ENCODE results near the gene TRIM17. TPM values are rescaled to one million over a fixed set of nuclear protein-coding genes. Genes with fewer than 3 reads are reported as not detected.

Gene TRIM17
- total and polyA plus RNA-seq, 2 of the 13 experiments (the other 11 are each of a cell fraction or from before 2014, with no cell fraction given) = 0.32 to 0.64 TPM

DNA sequence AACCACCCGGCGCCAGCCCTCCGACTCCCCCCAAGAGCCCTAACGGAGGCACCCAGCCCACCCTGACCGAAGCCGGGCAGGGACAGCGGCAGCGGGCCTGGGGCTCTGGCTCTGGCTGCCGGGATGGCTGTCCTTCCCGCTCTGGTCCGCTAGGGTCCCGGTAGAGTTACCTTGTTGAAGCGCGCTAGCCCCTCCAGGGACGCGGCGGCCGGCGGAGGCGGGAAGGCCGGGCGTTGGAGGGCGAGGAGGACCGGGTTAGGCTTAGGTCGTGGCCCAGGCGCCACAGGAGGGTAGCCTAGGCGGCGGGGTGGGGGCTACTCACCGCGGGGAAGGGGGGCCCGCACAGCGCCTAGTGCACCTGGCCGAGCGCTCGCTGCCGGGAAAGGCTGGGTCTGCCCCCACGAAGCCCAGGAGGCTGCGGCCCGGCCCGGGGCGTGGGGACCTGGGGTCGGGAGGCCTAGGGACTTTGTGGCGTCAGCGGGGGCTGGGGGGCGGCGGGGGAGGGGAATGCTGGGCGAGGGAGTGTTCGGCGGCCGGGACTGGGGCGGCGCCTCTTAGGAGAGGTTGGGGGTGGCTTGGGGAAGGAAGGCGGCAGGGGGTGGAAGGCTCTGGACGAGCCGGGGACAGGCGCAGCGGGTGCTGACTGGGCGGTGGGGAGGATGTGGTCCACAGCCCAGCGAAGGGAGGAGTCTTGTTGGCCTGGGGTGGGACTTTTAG, at the start of gene TRIM17 (continued):
- TF ChIP-seq HDAC1 (CRISPR knock-in tag; IDR thresholded peaks at IDR 0.05) (0 out of 2 replicates have a peak, but pooled peaks have one; percentile 20), SNRNP70 (IDR thresholded peaks at IDR 0.05; ENCODE audit: low read depth, low read length) (no peak), ZNF44 (CRISPR knock-in tag; IDR thresholded peaks at IDR 0.05) (no peak), ZFP36L1 (CRISPR knock-in tag; IDR thresholded peaks at IDR 0.05) (no peak), ONECUT2 (CRISPR knock-in tag; IDR thresholded peaks at IDR 0.05) (no peak), ZNF180 (CRISPR knock-in tag; IDR thresholded peaks at IDR 0.05; ENCODE audit: borderline replicate concordance, low read depth) (no peak), ISX (CRISPR knock-in tag; conservative IDR thresholded peaks at IDR 0.05) (no peak), ZSCAN12 (CRISPR knock-in tag; IDR thresholded peaks at IDR 0.05) (no peak), ZNF563 (CRISPR knock-in tag; IDR thresholded peaks at IDR 0.05) (no peak), KDM3A (CRISPR knock-in tag; IDR thresholded peaks at IDR 0.05; ENCODE audit: low read depth) (no peak), RFX5 (IDR thresholded peaks at IDR 0.05; ENCODE audit: low read depth, low read length) (no peak), ZNF713 (CRISPR knock-in tag; IDR thresholded peaks at IDR 0.05) (no peak), ZNF234 (CRISPR knock-in tag; conservative IDR thresholded peaks at IDR 0.05) (no peak), ZNF614 (CRISPR knock-in tag; IDR thresholded peaks at IDR 0.05; ENCODE audit: borderline replicate concordance) (no peak)
- TF ChIP-seq, protein P1, sequence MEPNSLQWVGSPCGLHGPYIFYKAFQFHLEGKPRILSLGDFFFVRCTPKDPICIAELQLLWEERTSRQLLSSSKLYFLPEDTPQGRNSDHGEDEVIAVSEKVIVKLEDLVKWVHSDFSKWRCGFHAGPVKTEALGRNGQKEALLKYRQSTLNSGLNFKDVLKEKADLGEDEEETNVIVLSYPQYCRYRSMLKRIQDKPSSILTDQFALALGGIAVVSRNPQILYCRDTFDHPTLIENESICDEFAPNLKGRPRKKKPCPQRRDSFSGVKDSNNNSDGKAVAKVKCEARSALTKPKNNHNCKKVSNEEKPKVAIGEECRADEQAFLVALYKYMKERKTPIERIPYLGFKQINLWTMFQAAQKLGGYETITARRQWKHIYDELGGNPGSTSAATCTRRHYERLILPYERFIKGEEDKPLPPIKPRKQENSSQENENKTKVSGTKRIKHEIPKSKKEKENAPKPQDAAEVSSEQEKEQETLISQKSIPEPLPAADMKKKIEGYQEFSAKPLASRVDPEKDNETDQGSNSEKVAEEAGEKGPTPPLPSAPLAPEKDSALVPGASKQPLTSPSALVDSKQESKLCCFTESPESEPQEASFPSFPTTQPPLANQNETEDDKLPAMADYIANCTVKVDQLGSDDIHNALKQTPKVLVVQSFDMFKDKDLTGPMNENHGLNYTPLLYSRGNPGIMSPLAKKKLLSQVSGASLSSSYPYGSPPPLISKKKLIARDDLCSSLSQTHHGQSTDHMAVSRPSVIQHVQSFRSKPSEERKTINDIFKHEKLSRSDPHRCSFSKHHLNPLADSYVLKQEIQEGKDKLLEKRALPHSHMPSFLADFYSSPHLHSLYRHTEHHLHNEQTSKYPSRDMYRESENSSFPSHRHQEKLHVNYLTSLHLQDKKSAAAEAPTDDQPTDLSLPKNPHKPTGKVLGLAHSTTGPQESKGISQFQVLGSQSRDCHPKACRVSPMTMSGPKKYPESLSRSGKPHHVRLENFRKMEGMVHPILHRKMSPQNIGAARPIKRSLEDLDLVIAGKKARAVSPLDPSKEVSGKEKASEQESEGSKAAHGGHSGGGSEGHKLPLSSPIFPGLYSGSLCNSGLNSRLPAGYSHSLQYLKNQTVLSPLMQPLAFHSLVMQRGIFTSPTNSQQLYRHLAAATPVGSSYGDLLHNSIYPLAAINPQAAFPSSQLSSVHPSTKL (CRISPR knock-in tag; IDR thresholded peaks at IDR 0.05) = no peak
- TF ChIP-seq, protein P2, sequence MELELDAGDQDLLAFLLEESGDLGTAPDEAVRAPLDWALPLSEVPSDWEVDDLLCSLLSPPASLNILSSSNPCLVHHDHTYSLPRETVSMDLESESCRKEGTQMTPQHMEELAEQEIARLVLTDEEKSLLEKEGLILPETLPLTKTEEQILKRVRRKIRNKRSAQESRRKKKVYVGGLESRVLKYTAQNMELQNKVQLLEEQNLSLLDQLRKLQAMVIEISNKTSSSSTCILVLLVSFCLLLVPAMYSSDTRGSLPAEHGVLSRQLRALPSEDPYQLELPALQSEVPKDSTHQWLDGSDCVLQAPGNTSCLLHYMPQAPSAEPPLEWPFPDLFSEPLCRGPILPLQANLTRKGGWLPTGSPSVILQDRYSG (CRISPR knock-in tag; IDR thresholded peaks at IDR 0.05) = no peak
- TF ChIP-seq, protein P3, sequence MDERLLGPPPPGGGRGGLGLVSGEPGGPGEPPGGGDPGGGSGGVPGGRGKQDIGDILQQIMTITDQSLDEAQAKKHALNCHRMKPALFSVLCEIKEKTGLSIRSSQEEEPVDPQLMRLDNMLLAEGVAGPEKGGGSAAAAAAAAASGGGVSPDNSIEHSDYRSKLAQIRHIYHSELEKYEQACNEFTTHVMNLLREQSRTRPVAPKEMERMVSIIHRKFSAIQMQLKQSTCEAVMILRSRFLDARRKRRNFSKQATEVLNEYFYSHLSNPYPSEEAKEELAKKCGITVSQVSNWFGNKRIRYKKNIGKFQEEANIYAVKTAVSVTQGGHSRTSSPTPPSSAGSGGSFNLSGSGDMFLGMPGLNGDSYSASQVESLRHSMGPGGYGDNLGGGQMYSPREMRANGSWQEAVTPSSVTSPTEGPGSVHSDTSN (CRISPR knock-in tag; IDR thresholded peaks at IDR 0.05) = no peak
- TF ChIP-seq, protein P4, sequence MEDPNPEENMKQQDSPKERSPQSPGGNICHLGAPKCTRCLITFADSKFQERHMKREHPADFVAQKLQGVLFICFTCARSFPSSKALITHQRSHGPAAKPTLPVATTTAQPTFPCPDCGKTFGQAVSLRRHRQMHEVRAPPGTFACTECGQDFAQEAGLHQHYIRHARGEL (CRISPR knock-in tag; IDR thresholded peaks at IDR 0.05) = no peak
- TF ChIP-seq, protein P5, sequence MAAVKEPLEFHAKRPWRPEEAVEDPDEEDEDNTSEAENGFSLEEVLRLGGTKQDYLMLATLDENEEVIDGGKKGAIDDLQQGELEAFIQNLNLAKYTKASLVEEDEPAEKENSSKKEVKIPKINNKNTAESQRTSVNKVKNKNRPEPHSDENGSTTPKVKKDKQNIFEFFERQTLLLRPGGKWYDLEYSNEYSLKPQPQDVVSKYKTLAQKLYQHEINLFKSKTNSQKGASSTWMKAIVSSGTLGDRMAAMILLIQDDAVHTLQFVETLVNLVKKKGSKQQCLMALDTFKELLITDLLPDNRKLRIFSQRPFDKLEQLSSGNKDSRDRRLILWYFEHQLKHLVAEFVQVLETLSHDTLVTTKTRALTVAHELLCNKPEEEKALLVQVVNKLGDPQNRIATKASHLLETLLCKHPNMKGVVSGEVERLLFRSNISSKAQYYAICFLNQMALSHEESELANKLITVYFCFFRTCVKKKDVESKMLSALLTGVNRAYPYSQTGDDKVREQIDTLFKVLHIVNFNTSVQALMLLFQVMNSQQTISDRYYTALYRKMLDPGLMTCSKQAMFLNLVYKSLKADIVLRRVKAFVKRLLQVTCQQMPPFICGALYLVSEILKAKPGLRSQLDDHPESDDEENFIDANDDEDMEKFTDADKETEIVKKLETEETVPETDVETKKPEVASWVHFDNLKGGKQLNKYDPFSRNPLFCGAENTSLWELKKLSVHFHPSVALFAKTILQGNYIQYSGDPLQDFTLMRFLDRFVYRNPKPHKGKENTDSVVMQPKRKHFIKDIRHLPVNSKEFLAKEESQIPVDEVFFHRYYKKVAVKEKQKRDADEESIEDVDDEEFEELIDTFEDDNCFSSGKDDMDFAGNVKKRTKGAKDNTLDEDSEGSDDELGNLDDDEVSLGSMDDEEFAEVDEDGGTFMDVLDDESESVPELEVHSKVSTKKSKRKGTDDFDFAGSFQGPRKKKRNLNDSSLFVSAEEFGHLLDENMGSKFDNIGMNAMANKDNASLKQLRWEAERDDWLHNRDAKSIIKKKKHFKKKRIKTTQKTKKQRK (IDR thresholded peaks at IDR 0.05; ENCODE audit: low read length) = no peak
